Measurements from ENCODE around the gene CDH4.

DNA sequence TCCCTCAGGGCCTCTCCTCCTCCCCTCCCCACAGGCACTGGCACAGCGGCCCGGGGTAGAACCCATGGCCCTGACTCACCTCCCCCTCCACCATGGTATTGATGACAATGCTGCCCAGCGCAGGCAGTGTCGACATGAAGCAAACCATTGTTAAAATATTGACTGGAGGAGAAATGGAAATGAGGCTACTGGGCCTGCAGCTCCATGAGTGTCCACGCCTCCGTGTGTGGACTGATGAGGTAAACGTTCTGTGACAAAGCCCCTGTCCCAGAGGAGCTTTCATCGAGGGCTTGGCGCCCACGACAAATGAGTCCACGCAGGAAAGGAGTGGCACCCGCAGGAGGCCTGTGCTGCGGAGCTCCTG, 410.9 kb downstream of the CDH4 start:
- TF ChIP-seq REL (CRISPR knock-in tag; conservative IDR thresholded peaks at IDR 0.05) (no peak), YEATS2 (CRISPR knock-in tag; IDR thresholded peaks at IDR 0.05; ENCODE audit: borderline replicate concordance) (no peak), SMC3 (IDR thresholded peaks at IDR 0.05; ENCODE audit: low read length) (no peak)
- TF ChIP-seq, protein P1, sequence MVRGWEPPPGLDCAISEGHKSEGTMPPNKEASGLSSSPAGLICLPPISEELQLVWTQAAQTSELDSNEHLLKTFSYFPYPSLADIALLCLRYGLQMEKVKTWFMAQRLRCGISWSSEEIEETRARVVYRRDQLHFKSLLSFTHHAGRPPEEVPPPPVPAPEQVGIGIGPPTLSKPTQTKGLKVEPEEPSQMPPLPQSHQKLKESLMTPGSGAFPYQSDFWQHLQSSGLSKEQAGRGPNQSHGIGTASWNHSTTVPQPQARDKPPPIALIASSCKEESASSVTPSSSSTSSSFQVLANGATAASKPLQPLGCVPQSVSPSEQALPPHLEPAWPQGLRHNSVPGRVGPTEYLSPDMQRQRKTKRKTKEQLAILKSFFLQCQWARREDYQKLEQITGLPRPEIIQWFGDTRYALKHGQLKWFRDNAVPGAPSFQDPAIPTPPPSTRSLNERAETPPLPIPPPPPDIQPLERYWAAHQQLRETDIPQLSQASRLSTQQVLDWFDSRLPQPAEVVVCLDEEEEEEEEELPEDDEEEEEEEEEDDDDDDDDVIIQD (CRISPR knock-in tag; IDR thresholded peaks at IDR 0.05; ENCODE audit: low read depth) = no peak

All from HepG2 (cell line).